ENCODE data around the gene MAPK1.
"Not testable (repeated sequence)": the region's sequence is repeated elsewhere in the genome, so short reads cannot be mapped to it uniquely, and the experiment has no call there.

DNA sequence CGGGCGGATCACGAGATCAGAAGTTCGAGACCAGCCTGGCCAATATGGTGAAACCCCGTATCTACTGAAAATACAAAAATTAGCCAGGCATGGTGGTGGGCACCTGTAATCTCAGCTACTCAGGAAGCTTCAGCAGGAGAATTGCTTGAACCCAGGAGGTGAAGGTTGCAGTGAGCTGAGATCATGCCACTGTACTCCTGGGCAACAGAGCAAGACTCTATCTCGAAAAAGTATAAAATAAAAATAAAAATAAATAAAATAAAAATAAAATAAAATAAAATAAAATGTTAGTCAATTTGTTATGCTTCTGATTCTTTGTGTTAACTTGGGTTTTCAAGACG, 66.2 kb downstream of the MAPK1 start:
- TF ChIP-seq SOX6 (IDR thresholded peaks at IDR 0.05); ZNF12 (CRISPR knock-in tag; IDR thresholded peaks at IDR 0.05); ZNF217 (CRISPR knock-in tag; IDR thresholded peaks at IDR 0.05); ZNF140 (CRISPR knock-in tag; IDR thresholded peaks at IDR 0.05); HDGF (IDR thresholded peaks at IDR 0.05); TCF7 (IDR thresholded peaks at IDR 0.05; ENCODE audit: borderline replicate concordance); KAT8 (IDR thresholded peaks at IDR 0.05; ENCODE audit: low read depth): not testable (repeated sequence)
- TF ChIP-seq, protein P1, sequence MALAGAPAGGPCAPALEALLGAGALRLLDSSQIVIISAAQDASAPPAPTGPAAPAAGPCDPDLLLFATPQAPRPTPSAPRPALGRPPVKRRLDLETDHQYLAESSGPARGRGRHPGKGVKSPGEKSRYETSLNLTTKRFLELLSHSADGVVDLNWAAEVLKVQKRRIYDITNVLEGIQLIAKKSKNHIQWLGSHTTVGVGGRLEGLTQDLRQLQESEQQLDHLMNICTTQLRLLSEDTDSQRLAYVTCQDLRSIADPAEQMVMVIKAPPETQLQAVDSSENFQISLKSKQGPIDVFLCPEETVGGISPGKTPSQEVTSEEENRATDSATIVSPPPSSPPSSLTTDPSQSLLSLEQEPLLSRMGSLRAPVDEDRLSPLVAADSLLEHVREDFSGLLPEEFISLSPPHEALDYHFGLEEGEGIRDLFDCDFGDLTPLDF (CRISPR knock-in tag; IDR thresholded peaks at IDR 0.05), result not testable (repeated sequence)
- TF ChIP-seq, protein P2, sequence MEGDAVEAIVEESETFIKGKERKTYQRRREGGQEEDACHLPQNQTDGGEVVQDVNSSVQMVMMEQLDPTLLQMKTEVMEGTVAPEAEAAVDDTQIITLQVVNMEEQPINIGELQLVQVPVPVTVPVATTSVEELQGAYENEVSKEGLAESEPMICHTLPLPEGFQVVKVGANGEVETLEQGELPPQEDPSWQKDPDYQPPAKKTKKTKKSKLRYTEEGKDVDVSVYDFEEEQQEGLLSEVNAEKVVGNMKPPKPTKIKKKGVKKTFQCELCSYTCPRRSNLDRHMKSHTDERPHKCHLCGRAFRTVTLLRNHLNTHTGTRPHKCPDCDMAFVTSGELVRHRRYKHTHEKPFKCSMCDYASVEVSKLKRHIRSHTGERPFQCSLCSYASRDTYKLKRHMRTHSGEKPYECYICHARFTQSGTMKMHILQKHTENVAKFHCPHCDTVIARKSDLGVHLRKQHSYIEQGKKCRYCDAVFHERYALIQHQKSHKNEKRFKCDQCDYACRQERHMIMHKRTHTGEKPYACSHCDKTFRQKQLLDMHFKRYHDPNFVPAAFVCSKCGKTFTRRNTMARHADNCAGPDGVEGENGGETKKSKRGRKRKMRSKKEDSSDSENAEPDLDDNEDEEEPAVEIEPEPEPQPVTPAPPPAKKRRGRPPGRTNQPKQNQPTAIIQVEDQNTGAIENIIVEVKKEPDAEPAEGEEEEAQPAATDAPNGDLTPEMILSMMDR (IDR thresholded peaks at IDR 0.05 in 2 of 3, conservative IDR thresholded peaks at IDR 0.05 in 1 of 3; ENCODE audit: insufficient read depth in 2 of 3, low read depth in 1 of 3, low read length in 3 of 3), result not testable (repeated sequence)
- TF ChIP-seq, protein P3, sequence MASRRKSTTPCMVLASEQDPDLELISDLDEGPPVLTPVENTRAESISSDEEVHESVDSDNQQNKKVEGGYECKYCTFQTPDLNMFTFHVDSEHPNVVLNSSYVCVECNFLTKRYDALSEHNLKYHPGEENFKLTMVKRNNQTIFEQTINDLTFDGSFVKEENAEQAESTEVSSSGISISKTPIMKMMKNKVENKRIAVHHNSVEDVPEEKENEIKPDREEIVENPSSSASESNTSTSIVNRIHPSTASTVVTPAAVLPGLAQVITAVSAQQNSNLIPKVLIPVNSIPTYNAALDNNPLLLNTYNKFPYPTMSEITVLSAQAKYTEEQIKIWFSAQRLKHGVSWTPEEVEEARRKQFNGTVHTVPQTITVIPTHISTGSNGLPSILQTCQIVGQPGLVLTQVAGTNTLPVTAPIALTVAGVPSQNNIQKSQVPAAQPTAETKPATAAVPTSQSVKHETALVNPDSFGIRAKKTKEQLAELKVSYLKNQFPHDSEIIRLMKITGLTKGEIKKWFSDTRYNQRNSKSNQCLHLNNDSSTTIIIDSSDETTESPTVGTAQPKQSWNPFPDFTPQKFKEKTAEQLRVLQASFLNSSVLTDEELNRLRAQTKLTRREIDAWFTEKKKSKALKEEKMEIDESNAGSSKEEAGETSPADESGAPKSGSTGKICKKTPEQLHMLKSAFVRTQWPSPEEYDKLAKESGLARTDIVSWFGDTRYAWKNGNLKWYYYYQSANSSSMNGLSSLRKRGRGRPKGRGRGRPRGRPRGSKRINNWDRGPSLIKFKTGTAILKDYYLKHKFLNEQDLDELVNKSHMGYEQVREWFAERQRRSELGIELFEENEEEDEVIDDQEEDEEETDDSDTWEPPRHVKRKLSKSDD (conservative IDR thresholded peaks at IDR 0.05; ENCODE audit: low read length), result not testable (repeated sequence)
